Measurements from ENCODE around the gene STK25.

- no peak for TF ChIP-seq CTCF (IDR thresholded peaks at IDR 0.05; ENCODE audit: low read depth, low read length)
- no peak for TF ChIP-seq EZH2phosphoT487 (IDR thresholded peaks at IDR 0.05; ENCODE audit: low read depth)
Measured at GRCh38 chr2:241473399-241473798, 35.0 kb downstream of the STK25 start.
